ENCODE measurements around the gene ZNF141.
"Not testable (repeated sequence)": the region's sequence is repeated elsewhere in the genome, so short reads cannot be mapped to it uniquely, and the experiment has no call there.

The ZNF141 gene

GRCh38 chr4:337143-337931, at the start of gene ZNF141:
Gene ZNF141 (plus strand): TSS chr4:337814. CDS start chr4:337984, 170 bp downstream.
- peak; percentile 60 to 98 (median 95) for DNase-seq

GRCh38 chr4:288891-289290, 48.7 kb upstream of the ZNF141 start:
- peak in 3 of 56 donors; percentile 6 to 15 (median 14) for DNase-seq

GRCh38 chr4:294732-295131, 42.9 kb upstream of the ZNF141 start:
- DNase-seq = no peak

- DNase-seq = no peak
These were observed 35.2 kb upstream of the ZNF141 start for GRCh38 chr4:302381-302780.

GRCh38 chr4:304516-304915, 33.1 kb upstream of the ZNF141 start:
- DNase-seq = not testable (repeated sequence)

GRCh38 chr4:304969-305680, 32.5 kb upstream of the ZNF141 start, which contains the start of gene ZNF732:
Gene ZNF732 (minus strand): TSS chr4:305474. CDS start chr4:305310, 164 bp downstream.
- DNase-seq = peak in 22 of 56 donors; percentile 1 to 50 (median 21)

GRCh38 chr4:306551-306961, 31.1 kb upstream of the ZNF141 start:
- no peak for DNase-seq

GRCh38 chr4:309807-310206, 27.8 kb upstream of the ZNF141 start:
- DNase-seq = no peak

GRCh38 chr4:314296-314903, 23.2 kb upstream of the ZNF141 start:
- no peak for DNase-seq

- DNase-seq = no peak
These were observed 8.9 kb upstream of the ZNF141 start for GRCh38 chr4:328729-329128.

GRCh38 chr4:335515-335914, 2.1 kb upstream of the ZNF141 start:
- no peak for DNase-seq

GRCh38 chr4:336099-336892, 1.3 kb upstream of the ZNF141 start:
- DNase-seq = peak in 15 of 56 donors; percentile 2 to 37 (median 13)

- DNase-seq = peak in 6 of 56 donors; percentile 22 to 55 (median 42)
These were observed 796 bp upstream of the ZNF141 start for GRCh38 chr4:336893-337142.

- DNase-seq = peak in 19 of 56 donors; percentile 12 to 62 (median 47)
These were observed 531 bp downstream of the ZNF141 start for GRCh38 chr4:337932-338758.

- no peak for DNase-seq
These were observed 1.1 kb downstream of the ZNF141 start for GRCh38 chr4:338759-339097.

GRCh38 chr4:340011-340410, 2.4 kb downstream of the ZNF141 start:
- DNase-seq = no peak

GRCh38 chr4:373062-373839, 35.6 kb downstream of the ZNF141 start:
- DNase-seq = no peak

- DNase-seq = no peak
These were observed 36.9 kb downstream of the ZNF141 start for GRCh38 chr4:374298-375160.
